NT2/D1 (cell line): Measurements from ENCODE around the gene UNK.
A peak's percentile ranks its signal among the peaks of the same experiment; 100 is the strongest.

Source experiments
- DNase-seq: peaks from one replicate; pipeline ENCODE4 v3.0.0-alpha.2; 2011; ENCODE audit warnings: low read depth, low spot score
- H3K27me3 ChIP-seq: 2 replicates; pipeline ENCODE4 v1.6.0; 2011; ENCODE audit warnings: mild to moderate bottlenecking; ENCODE audit not compliant: insufficient read length, insufficient read depth
- H3K36me3 ChIP-seq: 2 replicates; pipeline ENCODE4 v1.6.1; 2011; ENCODE audit warnings: mild to moderate bottlenecking, low read length, mixed read lengths; ENCODE audit not compliant: insufficient read depth, insufficient read length
- H3K4me1 ChIP-seq: 2 replicates; pipeline ENCODE4 v1.5.1; 2011; ENCODE audit not compliant: insufficient read depth, insufficient read length
- H3K4me3 ChIP-seq: 2 replicates; pipeline ENCODE4 v1.5.1; 2011; ENCODE audit warnings: low read depth; ENCODE audit not compliant: insufficient read length
- H3K9ac ChIP-seq: 2 replicates; pipeline ENCODE4 v1.6.0; 2011; ENCODE audit warnings: low read depth; ENCODE audit not compliant: insufficient read length
- H3K9me3 ChIP-seq: 2 replicates; pipeline ENCODE4 v1.5.1; 2011; ENCODE audit warnings: mild to moderate bottlenecking, low read length; ENCODE audit not compliant: insufficient read depth
- SUZ12 ChIP-seq: IDR thresholded peaks from 2 replicates; pipeline ENCODE4 v1.6.1; 2011; ENCODE audit not compliant: insufficient read length, insufficient read depth; ENCODE audit errors: extremely low read depth
- YY1 ChIP-seq: IDR thresholded peaks from 2 replicates; pipeline ENCODE4 v1.6.1; 2011; ENCODE audit not compliant: insufficient read length, insufficient read depth
- ZNF274 ChIP-seq: IDR thresholded peaks from 2 replicates; pipeline ENCODE4 v1.6.1; 2011; ENCODE audit warnings: mild to moderate bottlenecking, low read depth, low read length

Gene UNK

GRCh38 chr17:75740631-75741077 lies 44.0 kb upstream of the UNK start:
- Histone ChIP-seq H3K4me3 (no peak overlapping the region), H3K27me3 (no peaks in the 10 kb centered on the region), H3K9ac (no peak overlapping the region), H3K9me3 (no peaks in the 10 kb centered on the region), H3K36me3 (no peaks in the 10 kb centered on the region), H3K4me1 (peaks cover 3% of the 10 kb centered on the region)
- no peak for DNase-seq
- no peak for TF ChIP-seq SUZ12
- no peak for TF ChIP-seq YY1
- no peak for TF ChIP-seq ZNF274

- no peak overlapping the region for H3K9ac ChIP-seq
Observed at GRCh38 chr17:75742337-75742736, 42.3 kb upstream of the UNK start.

GRCh38 chr17:75743625-75744206 lies 40.9 kb upstream of the UNK start:
- Histone ChIP-seq H3K9me3 (no peaks in the 10 kb centered on the region), H3K36me3 (no peaks in the 10 kb centered on the region), H3K4me1 (peaks cover 3% of the 10 kb centered on the region), H3K4me3 (no peak overlapping the region), H3K9ac (no peak overlapping the region), H3K27me3 (no peaks in the 10 kb centered on the region)
- DNase-seq, result no peak
- no peak for TF ChIP-seq YY1
- TF ChIP-seq SUZ12, result no peak
- TF ChIP-seq ZNF274, result no peak

More at GRCh38 chr17:75742337-75742736, 42.3 kb upstream of the UNK start:
- no peak for DNase-seq
- no peak overlapping the region for H3K4me3 ChIP-seq
- no peak for TF ChIP-seq SUZ12
- no peak for TF ChIP-seq YY1
- no peak for TF ChIP-seq ZNF274
- H3K27me3 ChIP-seq, result no peaks in the 10 kb centered on the region
- H3K36me3 ChIP-seq, result no peaks in the 10 kb centered on the region
- peaks cover 3% of the 10 kb centered on the region for H3K4me1 ChIP-seq
- H3K9me3 ChIP-seq, result no peaks in the 10 kb centered on the region

- DNase-seq, result no peak
- Histone ChIP-seq H3K4me3 (no peak overlapping the region), H3K9me3 (no peaks in the 10 kb centered on the region), H3K4me1 (peaks cover 4% of the 10 kb centered on the region), H3K36me3 (no peaks in the 10 kb centered on the region), H3K9ac (no peak overlapping the region), H3K27me3 (no peaks in the 10 kb centered on the region)
- TF ChIP-seq YY1 (no peak), ZNF274 (no peak), SUZ12 (no peak)
Observed at GRCh38 chr17:75748706-75749105, 35.9 kb upstream of the UNK start.

GRCh38 chr17:75749545-75750389 lies 34.8 kb upstream of the UNK start:
- Histone ChIP-seq H3K36me3 (no peaks in the 10 kb centered on the region), H3K9me3 (no peaks in the 10 kb centered on the region), H3K27me3 (no peaks in the 10 kb centered on the region), H3K9ac (peak overlapping the region; percentile 1), H3K4me1 (peaks cover 13% of the 10 kb centered on the region), H3K4me3 (no peak overlapping the region)
- DNase-seq, result no peak
- TF ChIP-seq YY1, result no peak
- no peak for TF ChIP-seq ZNF274
- no peak for TF ChIP-seq SUZ12

GRCh38 chr17:75750661-75751423 lies 33.8 kb upstream of the UNK start:
- no peak overlapping the region for H3K4me3 ChIP-seq
- no peak for TF ChIP-seq SUZ12
- no peak for TF ChIP-seq YY1
- no peak for TF ChIP-seq ZNF274

GRCh38 chr17:75751676-75752404 lies 32.8 kb upstream of the UNK start:
- H3K9me3 ChIP-seq, result no peaks in the 10 kb centered on the region
- DNase-seq, result no peak
- H3K36me3 ChIP-seq, result no peaks in the 10 kb centered on the region
- H3K4me1 ChIP-seq, result peaks cover 19% of the 10 kb centered on the region
- H3K27me3 ChIP-seq, result no peaks in the 10 kb centered on the region
- no peak overlapping the region for H3K9ac ChIP-seq
- no peak overlapping the region for H3K4me3 ChIP-seq
- TF ChIP-seq SUZ12, result no peak

More at GRCh38 chr17:75750661-75751423, 33.8 kb upstream of the UNK start:
- no peaks in the 10 kb centered on the region for H3K36me3 ChIP-seq
- no peaks in the 10 kb centered on the region for H3K9me3 ChIP-seq
- no peak for DNase-seq
- H3K4me1 ChIP-seq, result peaks cover 19% of the 10 kb centered on the region
- peak overlapping the region; percentile 16 for H3K9ac ChIP-seq
- no peaks in the 10 kb centered on the region for H3K27me3 ChIP-seq
